GM12892 (cell line): ENCODE data around the gene FIBCD1.

ENCODE experiments used
- POLR2A ChIP-seq: IDR thresholded peaks from 2 replicates; pipeline ENCODE4 v1.6.1; 2011; ENCODE audit warnings: low read depth, low read length, control low read depth
- POLR2AphosphoS5 ChIP-seq: IDR thresholded peaks from 2 replicates; pipeline ENCODE4 v1.6.1; 2011; ENCODE audit warnings: low read depth, low read length, control low read depth

GRCh38 chr9:130899051-130899748 is 39.8 kb downstream of the FIBCD1 start:
- TF ChIP-seq POLR2AphosphoS5 (no peak), POLR2A (no peak)
